ENCODE data around the gene SAMD8. TPM values are rescaled to one million over a fixed set of nuclear protein-coding genes. Genes with fewer than 3 reads are reported as not detected.

SAMD8 gene
- total and polyA plus RNA-seq, 2 of the 8 experiments (the other 6 are each of a cell fraction or from before 2014, with no cell fraction given): 11.7 to 20.9 TPM

GRCh38 chr10:75210282-75211006 lies 99.0 kb downstream of the SAMD8 start, which contains the start of gene VDAC2 (continued):
- TF ChIP-seq JUND (IDR thresholded peaks at IDR 0.05; ENCODE audit: low read length) (no peak), POLR2A (IDR thresholded peaks at IDR 0.05; ENCODE audit: control extremely low read depth in 1 of 2, low read depth in 2 of 2, low read length in 2 of 2) (peak; percentile 50 to 89), MAX (IDR thresholded peaks at IDR 0.05) (peak; percentile 83), NRF1 (IDR thresholded peaks at IDR 0.05; ENCODE audit: low read depth, low read length) (peak; percentile 26; the same call in 1 of the 2 replicates), CBX8 (IDR thresholded peaks at IDR 0.05; ENCODE audit: borderline replicate concordance, low read depth, low read length) (no peak), KDM5A (IDR thresholded peaks at IDR 0.05; ENCODE audit: low read length) (no peak), KDM4A (IDR thresholded peaks at IDR 0.05; ENCODE audit: low read depth, low read length, severe bottlenecking) (peak; percentile 59), BACH1 (IDR thresholded peaks at IDR 0.05; ENCODE audit: low read length) (peak; percentile 78), SP1 (IDR thresholded peaks at IDR 0.05; ENCODE audit: low read depth, low read length) (peak; percentile 45; the same call in 1 of the 2 replicates), PHF8 (conservative IDR thresholded peaks at IDR 0.05; ENCODE audit: low read depth, low read length) (peak; percentile 78)

All from H1 (cell line).